ENCODE results near the gene POLR2C. TPM values are rescaled to one million over a fixed set of nuclear protein-coding genes. Genes with fewer than 3 reads are reported as not detected.

POLR2C gene
- total RNA-seq, 1 donor from 2014 or later: 76.0 TPM

- H3K4me3 ChIP-seq: peak overlapping the region; percentile 85
- intact Hi-C loops (cut with DNase I): no loop called here
- DNase-seq (no peak), ATAC-seq (peak; percentile 58 to 59)
- H3K27me3 ChIP-seq (ENCODE audit: low read depth): no peaks in the 10 kb centered on the region
- H3K36me3 ChIP-seq: peaks cover 72% of the 10 kb centered on the region
- no peak for TF ChIP-seq CTCF (IDR thresholded peaks at IDR 0.05)
- no peaks in the 10 kb centered on the region for H3K9me3 ChIP-seq
- peak overlapping the region; percentile 94 for H3K27ac ChIP-seq
- peaks cover 47% of the 10 kb centered on the region for H3K4me1 ChIP-seq
These were observed 491 bp downstream of the POLR2C start for GRCh38 chr16:57462978-57463362.

GRCh38 chr16:57464523-57464922 is 2.0 kb downstream of the POLR2C start:
- DNase-seq (no peak), ATAC-seq (peak; percentile 18 to 57)
- Histone ChIP-seq H3K4me3 (no peak overlapping the region), H3K9me3 (no peaks in the 10 kb centered on the region), H3K27me3 (ENCODE audit: low read depth) (no peaks in the 10 kb centered on the region), H3K4me1 (peaks cover 53% of the 10 kb centered on the region), H3K27ac (no peak overlapping the region), H3K36me3 (peaks cover 72% of the 10 kb centered on the region)
- intact Hi-C loops (cut with DNase I): no loop called here
- TF ChIP-seq CTCF (IDR thresholded peaks at IDR 0.05): no peak

- Histone ChIP-seq H3K36me3 (peaks cover 94% of the 10 kb centered on the region), H3K27me3 (ENCODE audit: low read depth) (no peaks in the 10 kb centered on the region), H3K27ac (no peak overlapping the region), H3K4me3 (no peak overlapping the region), H3K4me1 (peaks cover 69% of the 10 kb centered on the region), H3K9me3 (no peaks in the 10 kb centered on the region)
- TF ChIP-seq CTCF (IDR thresholded peaks at IDR 0.05): no peak
- no peak for ATAC-seq
- DNase-seq: no peak
- intact Hi-C loops (cut with DNase I): no loop called here
These were observed 5.9 kb downstream of the POLR2C start for GRCh38 chr16:57468346-57468745.

- Histone ChIP-seq H3K9me3 (no peaks in the 10 kb centered on the region), H3K27ac (no peak overlapping the region), H3K4me1 (peaks cover 62% of the 10 kb centered on the region), H3K36me3 (peaks cover 98% of the 10 kb centered on the region), H3K4me3 (no peak overlapping the region), H3K27me3 (ENCODE audit: low read depth) (no peaks in the 10 kb centered on the region)
- no peak for ATAC-seq
- DNase-seq: no peak
- no peak for TF ChIP-seq CTCF (IDR thresholded peaks at IDR 0.05)
- intact Hi-C loops (cut with DNase I): no loop called here
These were observed 6.6 kb downstream of the POLR2C start for GRCh38 chr16:57469046-57469445.

- ATAC-seq (peak; percentile 3 to 18), DNase-seq (no peak)
- peaks cover 100% of the 10 kb centered on the region for H3K36me3 ChIP-seq
- H3K9me3 ChIP-seq: no peaks in the 10 kb centered on the region
- H3K27me3 ChIP-seq (ENCODE audit: low read depth): no peaks in the 10 kb centered on the region
- peak overlapping the region; percentile 15 for H3K27ac ChIP-seq
- H3K4me1 ChIP-seq: peaks cover 53% of the 10 kb centered on the region
- H3K4me3 ChIP-seq: no peak overlapping the region
- no peak for TF ChIP-seq CTCF (IDR thresholded peaks at IDR 0.05)
- intact Hi-C loops (cut with DNase I): no loop called here
These were observed 7.5 kb downstream of the POLR2C start for GRCh38 chr16:57469917-57470470.

Data from lower lobe of right lung (tissue), 2 donors.